Measurements from ENCODE around the gene ZNF571.
A peak's percentile ranks its signal among the peaks of the same experiment; 100 is the strongest.

The ZNF571 gene

DNA sequence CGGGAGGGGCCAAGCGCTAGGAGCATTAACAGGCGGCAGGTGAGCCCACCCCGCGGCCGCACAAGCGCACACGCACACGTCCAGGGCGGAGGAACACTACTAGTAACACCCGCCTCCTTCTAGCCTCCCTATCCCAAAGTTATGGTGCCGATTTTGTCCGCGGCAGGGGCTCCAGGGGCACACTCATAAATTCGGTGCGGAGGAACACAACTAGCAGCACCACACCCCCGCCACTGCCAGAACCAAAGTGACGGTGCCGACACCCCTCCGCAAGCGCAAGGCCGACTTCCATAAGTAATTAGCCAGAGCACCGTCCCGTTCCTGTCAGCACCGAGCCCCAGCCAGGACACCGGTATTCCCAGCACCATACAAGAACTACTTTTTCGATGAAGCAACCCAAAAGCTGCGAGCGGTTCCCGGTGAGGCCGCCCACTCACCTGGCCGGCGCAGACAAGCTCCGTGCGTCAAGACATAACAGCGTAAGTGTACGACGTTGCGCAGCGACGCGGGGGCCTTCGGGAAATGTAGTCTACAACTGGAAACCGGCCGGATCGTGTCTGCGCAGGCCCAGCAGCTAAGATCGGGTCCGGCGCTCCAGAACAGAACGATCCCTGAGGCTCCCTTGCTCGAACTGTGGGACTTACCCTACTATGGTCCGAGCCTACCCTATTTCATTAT, at the start of gene ZNF571, which contains the start of gene ZNF540:
TSS of gene ZNF571 (minus strand) at position 489 of the 678 bp plus-strand sequence. CDS start 8,116 bp downstream, outside the sequence.
TSS of gene ZNF540 (plus strand) at position 573 of the 678 bp plus-strand sequence. CDS start 3,572 bp downstream, outside the sequence.
- peak; percentile 90 for DNase-seq

DNA sequence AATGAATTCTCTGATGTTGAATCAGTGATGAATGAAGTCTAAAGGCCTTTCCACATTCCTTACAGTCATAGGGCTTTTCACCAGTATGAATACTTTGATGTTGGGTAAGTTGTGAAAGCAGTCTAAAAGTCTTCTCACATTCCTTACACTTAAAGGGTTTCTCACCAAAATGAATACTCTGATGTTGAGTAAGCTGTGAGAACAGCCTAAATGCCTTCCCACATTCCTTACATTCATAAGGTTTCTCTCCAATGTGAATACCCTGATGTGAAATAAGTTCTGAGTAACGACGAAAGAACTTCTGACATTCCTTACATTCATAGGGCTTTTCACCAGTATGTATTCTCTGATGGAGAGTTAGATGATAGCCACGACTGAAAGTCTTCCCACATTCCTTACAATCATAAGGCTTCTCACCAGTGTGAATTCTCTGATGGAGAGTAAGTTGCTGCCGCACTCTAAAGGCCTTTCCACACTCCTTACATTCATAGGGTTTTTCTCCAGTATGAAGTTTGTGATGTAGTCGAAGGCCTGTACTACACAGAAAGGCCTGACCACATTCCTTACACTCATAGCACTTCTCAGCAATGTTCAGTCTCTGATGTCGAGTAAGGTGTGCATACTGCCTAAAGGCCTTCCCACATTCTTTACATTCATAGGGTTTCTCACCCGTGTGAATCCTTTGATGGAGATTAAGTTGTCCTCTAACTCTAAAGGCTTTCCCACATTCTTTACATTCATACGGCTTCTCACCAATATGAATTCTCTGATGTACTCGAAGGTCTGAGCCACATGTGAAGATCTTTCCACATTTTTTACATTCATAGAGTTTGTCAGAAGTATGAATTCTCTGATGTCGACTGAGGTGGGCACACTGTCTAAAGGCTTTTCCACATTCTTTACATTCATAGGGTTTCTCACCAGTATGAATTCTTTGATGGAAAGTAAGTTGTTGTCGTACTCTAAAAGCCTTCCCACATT, 40.8 kb upstream of the ZNF571 start:
- no peak for DNase-seq

DNA sequence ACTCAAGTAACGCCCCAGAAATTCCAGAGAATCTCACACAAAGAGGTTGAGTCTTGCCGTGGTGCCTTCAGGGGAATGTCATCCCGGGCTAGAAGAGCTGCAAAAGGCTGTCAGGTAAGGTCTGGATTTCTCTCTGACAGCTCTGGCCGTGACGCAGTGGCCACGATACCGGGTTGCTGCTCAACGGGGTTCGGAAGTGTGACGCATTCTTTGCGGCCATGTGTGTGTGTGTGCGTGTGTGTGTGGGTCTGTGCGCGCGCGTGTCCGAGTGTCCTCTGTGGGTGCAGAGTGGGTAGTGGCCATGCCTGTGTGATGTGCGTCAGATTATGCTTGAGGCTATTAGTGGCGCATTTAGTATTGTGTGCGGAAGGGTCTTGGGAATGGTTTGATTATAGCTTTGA, 390 bp upstream of the ZNF571 start:
- peak; percentile 54 for DNase-seq

DNA sequence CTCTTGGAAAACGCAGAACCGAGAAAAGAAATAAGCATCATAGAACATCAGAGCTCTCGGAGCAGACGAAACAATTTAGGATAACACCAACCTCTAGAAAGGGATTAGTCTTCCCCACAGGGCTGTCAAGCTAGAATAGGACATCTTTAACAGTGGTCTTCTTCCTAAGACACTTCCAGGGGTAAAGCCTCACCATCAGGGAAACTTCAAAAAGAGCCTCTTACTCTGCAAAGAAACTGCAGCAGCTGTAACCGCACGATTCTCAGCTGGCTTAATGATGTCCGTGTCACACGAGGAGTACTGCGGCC, 642 bp downstream of the ZNF571 start:
- no peak for DNase-seq

DNA sequence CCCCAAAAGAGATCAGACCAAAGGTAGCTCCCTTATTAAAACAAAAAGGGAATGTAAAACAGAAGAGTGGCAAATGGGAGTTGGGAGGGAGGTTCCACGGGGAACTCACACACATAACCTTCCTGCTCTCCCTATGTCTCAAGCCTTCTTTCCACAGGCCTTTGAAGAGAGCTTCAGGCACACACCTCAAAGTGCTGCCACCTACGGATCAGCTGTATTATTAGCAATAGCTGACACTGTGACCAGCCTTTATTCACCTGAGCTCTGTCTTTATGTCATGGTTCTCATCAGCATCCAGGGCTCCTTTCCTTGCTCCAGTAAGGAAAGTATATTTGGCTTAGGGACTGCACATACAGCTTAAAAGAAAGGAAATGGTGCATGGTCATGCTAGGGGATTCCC, 11.3 kb downstream of the ZNF571 start:
- DNase-seq = no peak

DNA sequence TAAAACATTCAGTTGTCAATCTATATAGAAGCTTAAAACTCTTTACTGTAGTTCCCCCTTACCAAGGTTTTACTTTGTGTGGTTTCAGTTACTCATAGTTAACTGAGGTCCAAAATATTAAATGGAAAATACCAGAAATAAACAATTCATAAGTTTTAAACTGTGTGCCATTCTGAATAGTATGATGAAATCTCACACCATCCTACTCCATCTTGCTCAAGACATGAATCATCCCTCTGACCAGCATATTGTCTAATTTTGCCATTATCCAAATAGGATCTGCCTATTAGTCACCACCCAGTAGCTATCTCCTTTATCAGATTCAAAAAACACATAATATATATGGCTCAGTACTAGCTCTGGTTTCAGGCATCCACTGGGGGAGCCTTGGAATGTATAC, 22.4 kb downstream of the ZNF571 start:
- DNase-seq = no peak

DNA sequence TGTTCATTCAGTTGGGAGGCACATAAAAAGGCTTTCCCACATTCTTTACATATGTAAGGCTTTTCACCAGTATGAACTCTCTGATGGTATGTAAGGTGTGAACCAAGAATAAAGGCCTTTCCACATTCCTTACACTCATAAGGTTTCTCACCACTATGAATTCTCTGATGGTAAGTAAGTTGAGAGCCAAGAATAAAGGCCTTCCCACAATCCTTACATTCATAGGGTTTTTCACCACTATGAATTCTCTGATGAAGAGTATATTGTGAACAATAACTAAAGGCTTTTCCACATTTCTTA, 29.3 kb downstream of the ZNF571 start:
- DNase-seq = no peak

DNA sequence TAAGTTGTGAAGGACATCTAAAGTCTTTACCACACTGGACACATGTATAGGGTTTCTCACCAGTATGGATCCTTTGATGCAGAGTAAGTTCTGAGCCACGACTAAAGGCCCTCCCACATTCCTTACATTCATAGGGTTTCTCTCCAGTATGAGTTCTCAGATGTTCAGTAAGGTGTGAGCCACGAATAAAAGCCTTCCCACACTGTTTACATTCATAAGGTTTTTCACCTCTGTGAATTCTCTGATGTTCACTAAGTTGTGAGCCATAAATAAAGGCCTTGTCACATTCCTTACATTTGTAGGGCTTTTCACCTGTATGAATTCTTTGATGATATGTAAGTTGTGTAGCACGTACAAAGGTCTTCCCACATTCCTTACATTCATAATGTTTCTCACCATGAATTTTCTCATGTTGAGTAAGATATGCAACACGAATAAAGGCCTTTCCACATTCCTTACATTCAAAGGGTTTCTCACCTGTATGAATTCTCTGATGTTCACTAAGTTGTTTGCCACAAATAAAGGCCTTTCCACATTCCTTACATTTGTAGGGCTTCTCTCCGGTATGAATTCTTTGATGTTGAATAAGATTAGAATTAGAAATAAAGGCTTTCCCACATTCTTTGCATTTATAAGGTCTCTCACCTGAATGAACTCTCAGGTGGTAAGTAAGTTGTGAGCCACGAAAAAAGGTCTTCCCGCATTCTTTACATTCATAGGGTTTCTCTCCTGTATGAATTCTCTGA, 29.8 kb downstream of the ZNF571 start:
- DNase-seq = no peak

DNA sequence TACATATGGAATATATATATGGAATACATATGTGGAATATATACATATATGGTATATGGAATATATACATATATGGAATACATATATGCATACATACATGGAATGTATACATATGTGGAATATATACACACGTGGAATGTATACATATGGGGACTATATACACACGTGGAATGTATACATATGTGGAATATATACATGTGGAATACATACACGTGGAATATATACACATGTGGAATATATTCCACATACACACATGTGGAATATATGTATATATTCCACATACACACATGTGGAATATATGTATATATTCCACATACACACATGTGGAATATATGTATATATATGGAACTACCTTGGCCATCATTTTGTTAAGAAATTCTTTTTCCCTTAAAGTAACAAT, 31.1 kb downstream of the ZNF571 start:
- no peak for DNase-seq

DNA sequence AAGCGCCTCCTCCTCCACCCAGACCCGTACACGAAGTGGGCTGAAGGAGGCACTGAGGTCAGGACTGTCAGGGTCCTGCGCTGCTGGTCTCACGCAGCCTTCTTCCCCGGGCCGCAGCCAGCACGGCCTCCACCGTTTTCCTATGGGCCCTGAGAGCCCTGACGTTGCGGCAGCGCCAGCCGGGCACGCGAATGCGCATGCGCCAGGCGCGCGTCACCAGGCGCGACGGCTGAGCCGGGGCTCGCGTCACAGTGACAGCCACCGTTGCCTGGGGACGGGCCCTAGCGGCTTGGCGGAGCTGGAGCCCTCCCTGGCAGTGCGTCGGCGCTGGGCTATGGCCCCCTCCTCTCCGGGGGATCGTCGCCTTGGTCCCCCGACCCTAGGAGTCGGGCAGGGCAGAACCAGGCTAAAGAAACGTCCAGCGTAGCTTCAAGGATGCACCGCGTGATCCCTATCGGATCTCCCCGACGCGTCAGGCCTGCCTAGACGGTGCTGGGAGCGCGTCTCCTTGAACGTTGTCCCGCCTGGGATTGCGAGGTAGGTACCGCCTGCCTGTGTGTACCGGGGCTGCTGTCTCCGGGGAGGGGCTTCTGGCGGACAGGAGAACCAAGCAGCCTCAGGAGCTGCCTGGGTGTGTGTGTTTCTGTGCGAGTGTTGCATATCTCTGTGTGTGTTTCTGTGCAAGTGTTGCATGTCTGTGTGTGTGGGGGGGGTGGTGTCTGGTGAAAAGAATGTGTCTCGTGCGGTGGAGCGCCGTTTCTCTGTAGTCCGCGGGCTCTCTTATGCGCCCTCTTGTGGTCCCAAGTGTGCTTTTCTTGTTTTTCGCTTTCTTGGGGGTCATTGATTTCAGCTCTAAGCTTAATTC, 43.2 kb downstream of the ZNF571 start:
- no peak for DNase-seq

DNA sequence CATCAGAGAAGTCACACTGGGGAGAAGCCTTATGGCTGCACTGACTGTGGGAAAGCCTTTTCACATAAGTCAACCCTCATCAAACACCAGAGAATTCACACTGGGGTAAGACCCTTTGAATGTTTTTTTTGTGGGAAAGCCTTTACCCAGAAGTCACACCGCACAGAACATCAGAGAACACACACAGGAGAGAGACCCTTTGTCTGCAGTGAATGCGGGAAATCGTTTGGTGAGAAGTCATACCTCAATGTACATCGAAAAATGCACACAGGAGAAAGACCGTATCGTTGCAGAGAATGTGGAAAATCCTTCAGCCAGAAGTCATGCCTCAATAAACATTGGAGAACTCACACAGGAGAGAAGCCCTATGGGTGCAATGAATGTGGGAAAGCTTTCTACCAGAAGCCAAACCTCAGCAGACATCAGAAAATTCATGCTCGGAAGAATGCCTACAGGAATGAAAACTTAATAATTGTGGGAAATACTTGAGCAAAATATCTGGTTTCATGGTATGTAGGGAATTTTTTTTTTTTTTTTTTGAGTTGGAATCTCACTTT, 57.1 kb downstream of the ZNF571 start:
- no peak for DNase-seq

DNA sequence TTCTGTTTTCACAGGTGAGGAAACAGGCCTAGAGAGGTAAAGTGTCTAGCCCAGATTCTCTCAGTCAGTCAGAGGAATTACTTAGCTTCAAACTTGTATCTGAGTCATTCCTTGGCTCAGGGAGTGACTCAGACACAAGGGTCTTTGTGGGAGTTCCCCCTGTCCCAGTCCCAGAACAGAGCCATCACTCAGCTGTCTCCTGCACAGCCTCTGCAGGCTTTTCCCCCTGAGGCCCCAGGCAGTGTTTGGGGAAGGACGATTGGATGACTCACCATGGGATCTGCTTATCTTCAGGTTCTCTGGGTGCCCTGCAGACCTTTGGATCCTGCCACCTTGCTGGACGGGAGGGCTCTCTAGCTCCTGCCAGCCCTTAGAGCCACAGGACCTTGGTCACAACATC, 74.7 kb downstream of the ZNF571 start:
- DNase-seq = no peak
